Muscle of leg (tissue), 11 donors: ENCODE data around the gene IFT74. TPM values are rescaled to one million over a fixed set of nuclear protein-coding genes. Genes with fewer than 3 reads are reported as not detected.
A peak's percentile ranks its signal among the peaks of the same experiment; 100 is the strongest.

Experiments used
- DNase-seq: peaks from one replicate; pipeline ENCODE4 v3.0.0; 2013
- H3K27ac ChIP-seq: one replicate; pipeline ENCODE4 v1.5.1; 2013; ENCODE audit warnings: mild to moderate bottlenecking, low read length, control low read depth
- H3K27me3 ChIP-seq: one replicate; pipeline ENCODE4 v1.6.1; 2013; ENCODE audit warnings: low read length; ENCODE audit not compliant: control insufficient read depth, insufficient read depth
- H3K36me3 ChIP-seq: one replicate; pipeline ENCODE4 v1.6.1; 2013; ENCODE audit warnings: low read length; ENCODE audit not compliant: control insufficient read depth, insufficient read depth
- H3K4me1 ChIP-seq: one replicate; pipeline ENCODE4 v1.6.1; 2013; ENCODE audit warnings: low read length; ENCODE audit not compliant: control insufficient read depth, insufficient read depth
- H3K4me3 ChIP-seq: one replicate; pipeline ENCODE4 v1.5.1; 2013; ENCODE audit warnings: low read length, control low read depth
- H3K9me3 ChIP-seq: replicated peaks from 2 replicates; pipeline ENCODE4 v1.6.1; 2013; ENCODE audit warnings: low read depth, low read length; ENCODE audit not compliant: control insufficient read depth
- WGBS: methylation state at CpG from one replicate; pipeline ENCODE4 v1.1.5; 2013; ENCODE audit warnings: missing lambda C conversion rate; ENCODE audit not compliant: insufficient coverage; 5-methylcytosine and 5-hydroxymethylcytosine counted together
- polyA plus RNA-seq, 8 donors: library from polyadenylated mRNA; unstranded; fragments of 120-200 nt; gene quantifications; one replicate each; pipeline versions ENCODE4 v1.2.1 to v1.2.3, GENCODE V29; 2013; ENCODE audit warnings: inconsistent platforms in 1 of 8, low replicate concordance in 1 of 8; ENCODE audit not compliant: insufficient read length in 8 of 8, insufficient read depth in 1 of 8
- total RNA-seq: library from RNA; stranded (reverse); fragments of 120-200 nt; gene quantifications from one replicate; pipeline ENCODE4 v1.2.4, GENCODE V29; 2013

IFT74 gene
- total and polyA plus RNA-seq, 9 donors = 12.6 to 15.1 (median 13.9) TPM

DNA sequence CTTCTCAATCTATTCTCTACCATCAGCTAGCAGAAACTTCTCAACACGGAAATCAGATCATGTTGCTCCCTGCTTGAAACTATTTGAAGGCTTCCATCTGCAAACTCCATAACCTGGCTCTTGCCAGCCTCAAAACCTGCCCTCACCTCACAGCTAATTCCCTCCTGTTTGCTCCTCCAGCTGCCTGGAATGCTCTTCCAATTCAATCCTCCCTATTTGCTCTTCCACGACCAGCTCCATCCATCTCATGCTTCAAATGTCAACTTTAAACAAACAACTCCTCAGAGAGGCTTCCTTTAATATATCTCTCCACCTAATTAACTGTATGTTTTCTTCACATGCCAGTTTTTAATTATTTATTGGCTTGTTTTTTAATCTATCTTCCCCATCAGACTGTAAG is 10.6 kb upstream of the IFT74 start:
- H3K4me3 ChIP-seq = peak overlapping the region; percentile 99
- no peak for DNase-seq
- peaks cover 9% of the 10 kb centered on the region for H3K4me1 ChIP-seq

DNA sequence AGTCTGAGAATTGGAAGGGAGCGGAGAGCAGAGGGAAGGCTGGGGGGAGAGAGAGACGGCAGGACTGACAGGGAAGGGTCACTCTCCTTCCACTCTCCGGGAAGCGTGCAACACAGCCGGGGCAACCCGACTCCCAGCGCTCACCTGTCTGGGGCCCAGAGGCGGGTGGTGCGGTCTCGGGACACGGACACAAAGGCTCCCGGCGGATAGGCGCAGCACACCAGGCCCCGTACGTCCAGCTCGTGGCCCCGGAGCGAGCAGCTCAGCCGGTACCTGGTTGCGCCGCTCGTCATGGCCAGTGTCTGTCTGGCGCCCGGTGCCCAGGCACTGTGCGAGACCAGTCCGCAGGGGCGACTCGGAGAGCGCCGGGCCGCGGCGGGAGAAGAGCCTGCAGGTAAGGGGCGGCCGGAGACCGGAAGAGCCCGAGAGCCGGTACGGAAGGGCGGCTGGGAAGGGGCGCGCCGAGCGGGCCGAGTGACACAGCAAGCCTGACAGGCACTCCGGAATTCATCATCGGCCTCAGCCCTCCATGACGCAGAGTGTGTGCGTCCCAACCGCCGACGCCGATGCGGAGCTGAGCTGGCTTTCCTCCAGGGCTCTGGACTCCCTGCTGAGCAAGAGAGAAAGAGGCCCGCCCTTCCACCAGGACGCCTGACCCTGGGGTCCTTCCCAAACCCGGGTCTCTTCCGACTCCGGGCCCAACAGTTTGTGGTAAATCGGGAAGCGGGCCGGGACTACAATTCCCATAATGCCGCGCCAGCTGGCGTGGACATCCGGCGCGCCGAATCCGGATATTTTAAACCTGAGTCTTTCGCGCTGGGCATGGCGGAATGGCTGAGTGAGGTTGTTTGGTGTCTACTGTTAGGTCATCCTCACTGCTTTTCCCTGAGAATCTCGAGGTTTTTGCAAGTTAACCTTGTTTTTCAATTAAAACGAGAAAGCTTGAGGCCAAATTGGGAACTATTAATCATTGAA is 9.2 kb upstream of the IFT74 start, which contains the start of gene PLAA:
Gene PLAA, minus strand, starts transcription at position 490 of the 975 bp plus-strand sequence. Its CDS starts 197 bp downstream, at position 293.
- no peaks in the 10 kb centered on the region for H3K27me3 ChIP-seq
- no peaks in the 10 kb centered on the region for H3K9me3 ChIP-seq
- under 1% methylated on average over 74 of the region's 76 CpGs for WGBS
- H3K4me1 ChIP-seq = peaks cover 9% of the 10 kb centered on the region
- H3K36me3 ChIP-seq = no peaks in the 10 kb centered on the region
- peak; percentile 97 for DNase-seq
- peak within 1 kb of the TSS; percentile 99 for H3K27ac ChIP-seq
- peak within 1 kb of the TSS; percentile 99 for H3K4me3 ChIP-seq

More for the DNA sequence above, 10.6 kb upstream of the IFT74 start:
- WGBS = 7% methylated on average over 2 of the region's 2 CpGs
- Histone ChIP-seq H3K36me3 (no peaks in the 10 kb centered on the region), H3K27me3 (no peaks in the 10 kb centered on the region), H3K27ac (no peak overlapping the region), H3K9me3 (no peaks in the 10 kb centered on the region)

DNA sequence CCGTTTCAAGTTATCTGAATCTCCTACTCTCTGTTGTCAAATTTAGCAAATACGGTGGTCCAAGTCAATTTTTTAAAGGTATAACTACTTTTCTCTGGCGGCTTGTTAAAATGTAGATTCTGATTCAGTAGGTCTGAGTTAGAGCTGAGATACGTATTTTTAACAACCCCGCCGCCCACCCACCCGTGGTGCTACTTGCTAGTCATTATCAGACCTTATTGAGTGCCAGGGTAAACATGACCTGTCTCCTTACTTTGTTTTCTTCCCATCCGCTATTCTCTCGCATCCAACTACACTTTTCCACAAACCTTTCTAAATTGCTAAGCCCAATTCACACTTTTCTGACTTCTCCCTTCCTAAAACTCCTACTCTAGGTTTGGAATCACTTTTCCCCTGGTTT is 8.5 kb upstream of the IFT74 start:
- Histone ChIP-seq H3K27ac (peak overlapping the region; percentile 99), H3K4me3 (peak overlapping the region; percentile 99), H3K4me1 (peaks cover 9% of the 10 kb centered on the region), H3K36me3 (no peaks in the 10 kb centered on the region), H3K9me3 (no peaks in the 10 kb centered on the region), H3K27me3 (no peaks in the 10 kb centered on the region)
- 0% methylated on average over 5 of the region's 9 CpGs for WGBS
- peak; percentile 11 for DNase-seq

DNA sequence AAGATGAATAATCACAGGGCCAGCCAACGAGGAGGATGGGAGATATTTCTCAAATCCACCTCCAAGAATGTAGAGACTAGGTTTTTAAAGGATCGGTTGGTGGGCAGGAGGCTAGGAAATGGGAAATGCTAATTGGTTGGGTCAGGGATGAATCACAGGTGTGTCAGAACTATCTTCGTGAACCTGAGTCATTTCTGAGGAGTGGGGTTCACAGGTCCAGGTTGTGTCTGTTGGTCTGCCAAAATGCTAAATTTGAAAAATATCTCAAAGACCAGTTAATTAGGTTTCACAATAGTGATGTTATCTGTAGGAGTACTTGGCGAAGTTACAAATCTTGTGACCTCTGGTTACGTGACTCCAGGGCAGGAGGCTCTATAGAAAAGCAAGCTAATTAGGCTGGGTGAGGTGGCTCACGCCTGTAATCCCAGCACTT is 6.6 kb upstream of the IFT74 start:
- no peak overlapping the region for H3K4me3 ChIP-seq
- no peaks in the 10 kb centered on the region for H3K27me3 ChIP-seq
- H3K36me3 ChIP-seq = no peaks in the 10 kb centered on the region
- no peak overlapping the region for H3K27ac ChIP-seq
- no peaks in the 10 kb centered on the region for H3K9me3 ChIP-seq
- peaks cover 9% of the 10 kb centered on the region for H3K4me1 ChIP-seq
- no peak for DNase-seq
- WGBS = 84% methylated on average over 4 of the region's 6 CpGs

DNA sequence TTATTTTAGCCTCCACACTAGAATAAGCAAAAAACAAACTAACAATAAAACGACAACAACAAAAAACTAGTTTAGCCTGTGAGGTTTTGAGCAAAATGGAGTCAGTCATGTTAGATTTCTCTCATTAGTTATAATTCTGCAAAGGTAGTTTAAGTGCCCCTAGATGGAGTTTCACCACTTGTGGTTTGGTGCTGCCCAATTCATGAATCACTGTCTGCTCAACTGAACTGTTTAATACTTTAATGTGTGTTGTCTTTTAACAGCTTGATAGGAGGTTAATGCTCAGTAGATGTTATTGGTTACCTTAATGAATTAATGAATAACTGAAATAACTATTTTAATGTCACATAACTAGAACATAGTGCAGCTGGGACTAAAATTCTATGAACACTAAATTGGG is 5.7 kb upstream of the IFT74 start:
- no peak for DNase-seq
- H3K4me3 ChIP-seq = no peak overlapping the region
- no peak overlapping the region for H3K27ac ChIP-seq
- peaks cover 10% of the 10 kb centered on the region for H3K4me1 ChIP-seq
- no CpG with 5 or more reads among the region's 1 CpG for WGBS
- H3K36me3 ChIP-seq = no peaks in the 10 kb centered on the region
- H3K27me3 ChIP-seq = no peaks in the 10 kb centered on the region
- no peaks in the 10 kb centered on the region for H3K9me3 ChIP-seq

DNA sequence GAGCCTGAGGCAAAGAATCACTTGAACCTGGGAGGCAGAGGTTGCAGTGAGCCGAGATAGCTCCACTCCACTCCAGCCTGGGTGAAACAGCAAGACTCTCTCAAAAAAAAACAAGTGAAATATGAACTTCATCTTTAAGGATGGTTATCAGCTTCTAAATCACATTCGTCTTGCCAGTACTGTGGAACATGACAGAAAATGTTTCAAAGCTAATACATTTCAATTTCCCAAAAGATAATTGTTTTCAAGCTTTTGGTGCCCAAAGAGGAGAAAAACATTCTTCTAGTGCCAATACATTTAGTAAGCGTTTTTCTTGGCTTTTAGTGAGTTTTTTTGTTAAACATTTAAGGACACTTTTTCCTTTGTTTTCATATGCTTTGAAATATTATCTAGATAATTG is 4.4 kb upstream of the IFT74 start:
- Histone ChIP-seq H3K4me1 (peaks cover 2% of the 10 kb centered on the region), H3K36me3 (no peaks in the 10 kb centered on the region), H3K27ac (no peak overlapping the region), H3K27me3 (no peaks in the 10 kb centered on the region), H3K9me3 (no peaks in the 10 kb centered on the region), H3K4me3 (no peak overlapping the region)
- DNase-seq = no peak
- whole genome bisulfite sequencing = no CpG with 5 or more reads among the region's 3 CpGs

DNA sequence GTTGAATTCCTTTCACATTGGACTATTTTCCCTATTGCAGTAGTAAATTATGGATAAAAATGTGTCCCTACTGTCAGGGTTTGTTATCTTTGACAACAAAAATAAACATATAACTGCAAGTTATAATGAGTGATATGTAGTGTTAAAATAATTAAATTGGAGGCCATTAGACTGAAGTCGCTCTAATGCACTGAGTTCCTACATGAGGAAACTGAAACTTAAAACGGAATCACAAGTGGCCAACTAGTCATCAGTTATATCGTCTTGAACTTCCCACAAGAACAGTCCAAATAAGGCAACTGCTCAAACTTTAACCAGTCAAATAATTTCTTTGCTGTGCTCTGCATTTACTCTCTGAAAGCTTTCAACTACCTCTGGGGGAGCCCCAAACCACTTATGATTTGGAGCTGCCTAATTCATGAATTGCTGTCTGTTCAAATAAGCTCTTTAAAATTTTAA is 2.1 kb upstream of the IFT74 start:
- Histone ChIP-seq H3K4me3 (no peak overlapping the region), H3K9me3 (no peaks in the 10 kb centered on the region), H3K27ac (peak overlapping the region; percentile 3), H3K4me1 (peaks cover 2% of the 10 kb centered on the region), H3K36me3 (no peaks in the 10 kb centered on the region), H3K27me3 (no peaks in the 10 kb centered on the region)
- peak; percentile 25 for DNase-seq
- WGBS = 83% methylated on average over 3 of the region's 3 CpGs

DNA sequence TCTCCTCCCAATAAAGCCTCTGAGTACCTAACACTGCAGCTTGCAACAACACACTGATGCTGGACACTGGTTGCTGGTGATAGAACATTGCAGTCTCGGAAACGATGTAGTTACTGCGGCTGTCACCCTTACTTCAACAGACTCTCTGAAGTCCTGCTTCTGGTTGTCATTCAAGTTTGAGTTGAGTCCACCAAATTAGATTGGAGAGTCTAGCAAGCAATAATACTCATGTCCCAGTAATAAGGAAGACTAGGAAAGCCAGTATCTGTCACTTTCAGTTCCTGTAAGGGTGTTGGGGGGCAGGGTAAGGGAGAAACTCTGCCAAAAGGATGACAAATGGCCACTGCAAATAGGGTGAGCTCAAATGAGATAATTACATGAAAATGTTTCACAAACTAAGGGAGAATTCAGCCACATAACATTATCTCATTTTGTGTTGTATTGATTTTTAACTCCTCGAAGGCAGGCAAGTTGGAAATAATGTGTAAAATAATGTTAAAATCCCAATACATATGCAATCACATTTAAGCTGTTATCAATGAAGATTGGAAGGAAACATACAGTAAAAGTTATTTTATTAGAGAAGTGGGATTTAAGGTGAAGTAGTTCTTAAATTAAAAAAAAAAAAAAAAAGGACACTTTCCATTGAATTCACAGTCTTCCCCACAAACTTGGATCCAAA is 849 bp upstream of the IFT74 start:
- WGBS = 78% methylated on average over 3 of the region's 4 CpGs
- H3K4me3 ChIP-seq = peak overlapping the region; percentile 81
- H3K27ac ChIP-seq = peak overlapping the region; percentile 99
- no peaks in the 10 kb centered on the region for H3K9me3 ChIP-seq
- peak; percentile 63 for DNase-seq
- H3K4me1 ChIP-seq = peaks cover 2% of the 10 kb centered on the region
- H3K36me3 ChIP-seq = no peaks in the 10 kb centered on the region
- no peaks in the 10 kb centered on the region for H3K27me3 ChIP-seq

DNA sequence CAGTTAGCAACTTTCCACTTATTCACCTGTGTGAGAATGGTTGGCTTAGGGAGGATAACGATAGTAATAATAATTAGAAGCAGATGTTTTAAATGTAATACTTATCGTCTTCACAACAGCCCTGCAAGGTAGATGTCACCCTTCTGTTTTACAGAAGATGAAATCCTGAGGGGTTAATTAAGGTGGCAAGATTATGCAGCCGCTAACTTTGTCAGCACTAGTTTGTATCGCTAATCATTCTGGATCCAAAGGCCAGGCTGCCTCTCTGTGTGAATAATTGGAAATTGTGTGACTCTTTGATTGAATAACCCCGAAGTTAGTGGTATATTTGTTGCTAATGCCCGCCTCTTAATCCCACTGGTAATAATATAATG is 635 bp downstream of the IFT74 start:
- Histone ChIP-seq H3K4me3 (peak overlapping the region; percentile 81), H3K4me1 (peaks cover 2% of the 10 kb centered on the region), H3K27ac (peak overlapping the region; percentile 99), H3K36me3 (peaks cover under 1% of the 10 kb centered on the region), H3K27me3 (no peaks in the 10 kb centered on the region), H3K9me3 (no peaks in the 10 kb centered on the region)
- DNase-seq = no peak
- WGBS = 40% methylated on average over 1 of the region's 6 CpGs

DNA sequence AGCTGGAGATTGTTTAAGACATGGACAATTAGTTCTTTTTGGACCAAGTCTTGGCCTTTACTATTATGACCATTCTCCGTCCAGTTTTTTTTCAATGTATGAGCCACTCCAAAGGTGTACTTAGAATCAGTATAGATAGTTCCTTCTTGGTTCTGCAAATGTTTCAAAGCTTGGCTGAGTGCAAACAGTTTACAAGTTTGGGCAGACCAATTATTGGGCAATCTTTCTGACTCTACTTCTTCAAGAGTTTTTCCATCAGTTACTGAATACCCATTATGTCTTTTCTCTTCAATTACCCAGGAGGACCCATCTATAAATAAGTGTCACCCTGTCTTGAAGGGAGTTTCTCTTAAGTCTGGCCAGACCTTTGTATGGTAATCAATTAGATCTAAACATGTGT is 15.5 kb downstream of the IFT74 start:
- WGBS = no CpG with 5 or more reads among the region's 1 CpG

More for the DNA sequence above, 15.5 kb downstream of the IFT74 start:
- no peaks in the 10 kb centered on the region for H3K4me1 ChIP-seq
- H3K27me3 ChIP-seq = no peaks in the 10 kb centered on the region
- H3K36me3 ChIP-seq = peaks cover 4% of the 10 kb centered on the region
- H3K27ac ChIP-seq = no peak overlapping the region
- no peak overlapping the region for H3K4me3 ChIP-seq
- DNase-seq = no peak
- no peaks in the 10 kb centered on the region for H3K9me3 ChIP-seq
